ENCODE results near the gene NMNAT2. TPM values are rescaled to one million over a fixed set of nuclear protein-coding genes. Genes with fewer than 3 reads are reported as not detected.

NMNAT2 gene
- total RNA-seq, 4 donors from 2014 or later, result 0.13 to 0.83 (median 0.66) TPM; not detected in 1

GRCh38 chr1:183374825-183375224, 43.4 kb downstream of the NMNAT2 start:
- Histone ChIP-seq H3K27me3 (no peaks in the 10 kb centered on the region), H3K9me3 (no peaks in the 10 kb centered on the region), H3K36me3 (no peaks in the 10 kb centered on the region), H3K27ac (no peak overlapping the region), H3K4me1 (no peaks in the 10 kb centered on the region), H3K4me3 (no peak overlapping the region)
- DNase-seq, result no peak
- TF ChIP-seq POLR2A (IDR thresholded peaks at IDR 0.05) (no peak), CTCF (IDR thresholded peaks at IDR 0.05) (no peak)

- no peak for DNase-seq
- no peak overlapping the region for H3K4me3 ChIP-seq
- H3K36me3 ChIP-seq, result no peaks in the 10 kb centered on the region
- H3K27ac ChIP-seq, result no peak overlapping the region
- TF ChIP-seq POLR2A (IDR thresholded peaks at IDR 0.05) (no peak), CTCF (IDR thresholded peaks at IDR 0.05) (no peak)
- H3K9me3 ChIP-seq, result no peaks in the 10 kb centered on the region
- H3K4me1 ChIP-seq, result no peaks in the 10 kb centered on the region
- H3K27me3 ChIP-seq, result no peaks in the 10 kb centered on the region
Measured at GRCh38 chr1:183372586-183373230, 45.5 kb downstream of the NMNAT2 start.

GRCh38 chr1:183370399-183371058, 47.7 kb downstream of the NMNAT2 start:
- H3K27ac ChIP-seq, result no peak overlapping the region
- DNase-seq, result no peak
- no peak overlapping the region for H3K4me3 ChIP-seq
- no peaks in the 10 kb centered on the region for H3K9me3 ChIP-seq
- no peaks in the 10 kb centered on the region for H3K36me3 ChIP-seq
- no peak for TF ChIP-seq POLR2A (IDR thresholded peaks at IDR 0.05)
- no peak for TF ChIP-seq CTCF (IDR thresholded peaks at IDR 0.05)
- H3K4me1 ChIP-seq, result no peaks in the 10 kb centered on the region
- no peaks in the 10 kb centered on the region for H3K27me3 ChIP-seq

- no peak for TF ChIP-seq POLR2A (IDR thresholded peaks at IDR 0.05)
- TF ChIP-seq CTCF (IDR thresholded peaks at IDR 0.05), result no peak
- Histone ChIP-seq H3K9me3 (no peaks in the 10 kb centered on the region), H3K4me1 (no peaks in the 10 kb centered on the region), H3K4me3 (no peak overlapping the region), H3K27ac (no peak overlapping the region), H3K36me3 (no peaks in the 10 kb centered on the region), H3K27me3 (no peaks in the 10 kb centered on the region)
- DNase-seq, result no peak
Measured at GRCh38 chr1:183368213-183369108, 49.7 kb downstream of the NMNAT2 start.

- Histone ChIP-seq H3K27me3 (no peaks in the 10 kb centered on the region), H3K27ac (no peak overlapping the region)
- TF ChIP-seq POLR2A (IDR thresholded peaks at IDR 0.05), result no peak
- no peak for TF ChIP-seq CTCF (IDR thresholded peaks at IDR 0.05)
Measured at GRCh38 chr1:183366116-183366515, 52.1 kb downstream of the NMNAT2 start.

More at GRCh38 chr1:183366116-183366515, 52.1 kb downstream of the NMNAT2 start:
- Histone ChIP-seq H3K9me3 (no peaks in the 10 kb centered on the region), H3K36me3 (no peaks in the 10 kb centered on the region), H3K4me3 (no peak overlapping the region), H3K4me1 (no peaks in the 10 kb centered on the region)
- no peak for DNase-seq

Data from Peyer's patch (tissue), 4 donors.